DND-41 (cell line): Measurements from ENCODE around the gene INO80D.

Experiments used
- EZH2 ChIP-seq: IDR thresholded peaks from 3 replicates; pipeline ENCODE4 v1.6.1; 2012; ENCODE audit warnings: borderline replicate concordance, low read depth, mild to moderate bottlenecking, moderate library complexity, low read length, inconsistent platforms; ENCODE audit not compliant: severe bottlenecking
- TF ChIP-seq, protein P1 (sequence below): IDR thresholded peaks from 2 replicates; pipeline ENCODE4 v1.5.1; 2012; ENCODE audit warnings: borderline replicate concordance, low read length, moderate library complexity, mild to moderate bottlenecking; ENCODE audit not compliant: poor library complexity, severe bottlenecking; ENCODE audit errors: extremely low read depth

DNA sequence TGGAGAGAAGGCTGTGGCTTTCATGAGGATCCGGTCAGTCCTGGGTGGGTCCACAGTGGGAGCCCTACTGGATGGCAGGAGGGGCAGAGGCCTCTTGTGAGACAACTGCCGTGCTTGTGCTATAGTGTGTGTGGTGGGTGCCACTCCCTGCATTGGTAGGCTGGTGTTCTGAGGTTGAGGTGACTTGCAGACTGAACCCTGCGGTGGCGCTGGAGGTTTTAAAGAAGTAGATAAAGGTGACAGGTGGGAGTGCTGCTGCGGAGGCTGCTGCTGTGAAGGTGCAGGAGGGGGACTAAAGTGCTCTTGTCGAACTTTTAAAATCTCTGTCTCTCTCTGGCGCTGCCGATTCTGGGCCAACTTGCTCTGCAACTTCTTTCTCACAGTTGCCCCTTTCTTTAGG lies 29.7 kb downstream of the INO80D start:
- no peak for TF ChIP-seq EZH2
- TF ChIP-seq, protein P1, sequence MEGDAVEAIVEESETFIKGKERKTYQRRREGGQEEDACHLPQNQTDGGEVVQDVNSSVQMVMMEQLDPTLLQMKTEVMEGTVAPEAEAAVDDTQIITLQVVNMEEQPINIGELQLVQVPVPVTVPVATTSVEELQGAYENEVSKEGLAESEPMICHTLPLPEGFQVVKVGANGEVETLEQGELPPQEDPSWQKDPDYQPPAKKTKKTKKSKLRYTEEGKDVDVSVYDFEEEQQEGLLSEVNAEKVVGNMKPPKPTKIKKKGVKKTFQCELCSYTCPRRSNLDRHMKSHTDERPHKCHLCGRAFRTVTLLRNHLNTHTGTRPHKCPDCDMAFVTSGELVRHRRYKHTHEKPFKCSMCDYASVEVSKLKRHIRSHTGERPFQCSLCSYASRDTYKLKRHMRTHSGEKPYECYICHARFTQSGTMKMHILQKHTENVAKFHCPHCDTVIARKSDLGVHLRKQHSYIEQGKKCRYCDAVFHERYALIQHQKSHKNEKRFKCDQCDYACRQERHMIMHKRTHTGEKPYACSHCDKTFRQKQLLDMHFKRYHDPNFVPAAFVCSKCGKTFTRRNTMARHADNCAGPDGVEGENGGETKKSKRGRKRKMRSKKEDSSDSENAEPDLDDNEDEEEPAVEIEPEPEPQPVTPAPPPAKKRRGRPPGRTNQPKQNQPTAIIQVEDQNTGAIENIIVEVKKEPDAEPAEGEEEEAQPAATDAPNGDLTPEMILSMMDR: no peak
